ENCODE data around the gene MAPK13. TPM values are rescaled to one million over a fixed set of nuclear protein-coding genes. Genes with fewer than 3 reads are reported as not detected.
"Not testable (repeated sequence)": the region's sequence is repeated elsewhere in the genome, so short reads cannot be mapped to it uniquely, and the experiment has no call there.

Gene MAPK13
- polyA plus RNA-seq = 10 to 100 TPM; 10.6 to 35.1 (median 12.1) TPM

- H3K27ac ChIP-seq (ENCODE audit: low read depth, low read length) = no peak within 1 kb of the TSS
- 2 to 3% (median 3%) methylated on average over 39 to 59 of the region's 59 CpGs for WGBS, 3 donors
Observed at GRCh38 chr6:36129941-36130666, at the start of gene MAPK13. MAPK13 (plus strand) TSS chr6:36130513; CDS start chr6:36130583, 70 bp downstream.

DNA sequence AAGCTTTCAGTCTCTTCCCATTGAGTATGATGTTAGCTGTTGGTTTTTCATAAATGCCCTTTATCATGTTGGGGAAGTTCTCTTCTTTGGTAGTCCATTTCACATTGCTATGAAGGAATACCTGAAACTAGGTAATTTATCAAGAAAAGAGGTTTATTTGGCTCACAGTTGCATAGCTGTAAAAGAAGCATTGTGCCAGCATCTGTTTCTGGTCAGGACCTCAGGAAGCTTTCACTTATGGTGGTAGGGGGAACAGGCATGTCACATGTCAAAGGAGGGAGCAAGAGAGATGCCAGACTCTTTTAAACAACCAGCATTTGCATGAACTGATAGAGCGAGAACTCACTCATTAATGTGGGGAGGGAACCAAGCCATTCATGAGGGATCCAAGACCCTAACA lies 48.0 kb upstream of the MAPK13 start:
- WGBS, 3 donors = 95 to 100% (median 98%) methylated on average over 1 of the region's 1 CpG
- H3K27ac ChIP-seq (ENCODE audit: low read depth, low read length) = no peak overlapping the region

GRCh38 chr6:36083446-36083845 lies 46.9 kb upstream of the MAPK13 start:
- H3K27ac ChIP-seq (ENCODE audit: low read depth, low read length) = no peak overlapping the region
- WGBS, 3 donors = 62 to 91% (median 76%) methylated on average over 2 to 3 of the region's 3 CpGs

- 87 to 92% (median 88%) methylated on average over 5 of the region's 5 CpGs for WGBS, 3 donors
- H3K27ac ChIP-seq (ENCODE audit: low read depth, low read length) = not testable (repeated sequence)
Observed at GRCh38 chr6:36088204-36088603, 42.1 kb upstream of the MAPK13 start.

DNA sequence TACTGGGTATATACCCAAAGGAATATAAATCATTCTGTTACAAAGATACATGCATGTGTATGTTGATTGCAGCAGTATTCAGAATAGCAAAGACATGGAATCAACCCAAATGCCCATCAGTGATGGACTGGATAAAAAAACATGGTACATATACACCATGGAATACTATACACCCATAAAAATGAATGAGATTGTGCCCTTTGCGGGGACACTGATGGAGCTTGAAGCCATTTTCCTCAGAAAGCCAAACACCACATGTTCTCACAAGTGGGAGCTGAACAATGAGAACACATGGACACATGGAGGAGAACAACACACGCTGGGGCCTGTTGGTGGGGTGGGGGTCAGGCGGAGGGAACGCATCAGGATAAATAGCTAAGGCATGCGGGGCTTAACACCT lies 41.3 kb upstream of the MAPK13 start:
- 93 to 97% (median 95%) methylated on average over 5 of the region's 5 CpGs for WGBS, 3 donors
- no peak overlapping the region for H3K27ac ChIP-seq (ENCODE audit: low read depth, low read length)

GRCh38 chr6:36094238-36094637 lies 36.1 kb upstream of the MAPK13 start:
- no peak overlapping the region for H3K27ac ChIP-seq (ENCODE audit: low read depth, low read length)

DNA sequence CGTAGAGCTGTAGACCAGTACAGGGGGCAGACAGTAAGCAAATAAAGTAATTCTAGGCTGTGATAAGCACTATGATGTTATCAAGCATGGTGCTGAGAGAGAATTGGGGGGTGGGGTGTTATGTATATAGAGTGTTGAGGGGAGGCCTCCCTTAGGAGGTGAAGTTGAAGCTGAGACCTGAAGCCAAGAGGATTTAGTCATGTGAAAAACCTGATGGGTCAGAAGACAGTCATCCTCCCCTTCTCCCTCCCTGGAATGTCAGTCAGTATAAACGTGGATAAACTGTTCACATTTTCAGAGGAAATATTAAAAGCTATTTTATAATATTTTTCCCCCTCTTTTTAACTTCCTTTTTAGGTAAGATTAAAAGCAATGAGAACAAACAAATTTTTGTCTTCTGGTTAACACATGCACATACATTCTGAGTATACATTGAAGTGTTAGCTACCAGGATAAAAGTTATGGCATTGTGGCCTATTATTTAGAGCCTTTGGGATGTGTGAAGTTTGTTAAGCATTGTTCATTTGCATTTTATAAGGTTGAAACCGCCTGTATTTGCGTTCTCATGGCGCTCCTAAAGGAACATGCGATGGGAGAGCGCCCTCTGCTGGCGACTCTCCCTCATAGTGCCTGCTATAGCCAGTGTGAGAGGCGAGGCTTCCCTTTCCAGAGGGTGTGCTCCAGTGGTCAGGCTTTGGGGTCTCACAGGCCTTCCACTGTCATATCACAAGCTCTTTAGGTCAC lies 35.4 kb upstream of the MAPK13 start:
- no peak overlapping the region for H3K27ac ChIP-seq (ENCODE audit: low read depth, low read length)
- WGBS, 3 donors = 10 to 11% (median 11%) methylated on average over 9 of the region's 9 CpGs

More at GRCh38 chr6:36094238-36094637, 36.1 kb upstream of the MAPK13 start:
- WGBS, 3 donors = 93 to 96% (median 94%) methylated on average over 2 of the region's 2 CpGs

DNA sequence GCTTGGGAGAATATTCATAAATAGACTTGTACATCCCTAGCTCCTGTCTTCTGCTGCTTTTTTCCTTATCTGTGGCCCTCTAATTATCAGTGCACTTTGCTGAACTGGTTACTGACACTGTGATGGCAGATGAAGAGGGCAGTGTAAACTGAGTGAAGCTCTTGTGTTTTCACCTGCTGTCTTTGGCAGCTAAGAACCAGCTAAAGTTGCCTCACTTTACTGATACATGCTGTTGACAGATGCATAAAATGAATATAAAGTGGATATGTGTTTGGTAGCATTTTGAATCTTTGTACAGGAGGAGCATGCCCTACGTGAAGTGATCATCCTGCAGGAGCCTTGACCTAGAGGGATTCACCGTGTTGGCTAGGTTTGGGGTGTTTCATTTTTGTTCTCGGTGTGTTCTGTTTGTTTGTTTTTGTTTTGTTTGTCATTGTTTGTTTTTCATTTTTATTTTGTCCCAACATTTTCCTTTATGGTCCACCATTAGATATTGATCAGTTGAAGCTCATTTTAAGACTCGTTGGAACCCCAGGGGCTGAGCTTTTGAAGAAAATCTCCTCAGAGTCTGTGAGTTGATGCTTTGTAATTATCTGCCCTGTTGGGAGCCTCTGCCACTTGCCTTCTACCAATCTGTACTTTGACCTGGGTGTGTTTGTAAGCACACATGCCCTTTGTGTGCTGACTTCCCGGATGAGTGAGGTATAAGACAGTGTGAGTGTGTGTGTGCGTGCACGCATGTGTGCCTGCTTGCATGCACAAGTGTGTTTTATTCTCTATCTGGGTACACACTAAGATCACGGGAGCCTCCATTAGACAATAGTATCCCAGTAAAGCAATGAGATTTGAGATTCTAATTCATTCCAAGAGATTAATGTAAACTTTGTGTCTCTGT lies 34.6 kb upstream of the MAPK13 start:
- no peak overlapping the region for H3K27ac ChIP-seq (ENCODE audit: low read depth, low read length)
- WGBS, 3 donors = 56 to 91% (median 85%) methylated on average over 8 of the region's 8 CpGs

GRCh38 chr6:36098253-36098919 lies 31.9 kb upstream of the MAPK13 start:
- no peak overlapping the region for H3K27ac ChIP-seq (ENCODE audit: low read depth, low read length)
- WGBS, 3 donors = 72 to 79% (median 75%) methylated on average over 3 of the region's 3 CpGs

DNA sequence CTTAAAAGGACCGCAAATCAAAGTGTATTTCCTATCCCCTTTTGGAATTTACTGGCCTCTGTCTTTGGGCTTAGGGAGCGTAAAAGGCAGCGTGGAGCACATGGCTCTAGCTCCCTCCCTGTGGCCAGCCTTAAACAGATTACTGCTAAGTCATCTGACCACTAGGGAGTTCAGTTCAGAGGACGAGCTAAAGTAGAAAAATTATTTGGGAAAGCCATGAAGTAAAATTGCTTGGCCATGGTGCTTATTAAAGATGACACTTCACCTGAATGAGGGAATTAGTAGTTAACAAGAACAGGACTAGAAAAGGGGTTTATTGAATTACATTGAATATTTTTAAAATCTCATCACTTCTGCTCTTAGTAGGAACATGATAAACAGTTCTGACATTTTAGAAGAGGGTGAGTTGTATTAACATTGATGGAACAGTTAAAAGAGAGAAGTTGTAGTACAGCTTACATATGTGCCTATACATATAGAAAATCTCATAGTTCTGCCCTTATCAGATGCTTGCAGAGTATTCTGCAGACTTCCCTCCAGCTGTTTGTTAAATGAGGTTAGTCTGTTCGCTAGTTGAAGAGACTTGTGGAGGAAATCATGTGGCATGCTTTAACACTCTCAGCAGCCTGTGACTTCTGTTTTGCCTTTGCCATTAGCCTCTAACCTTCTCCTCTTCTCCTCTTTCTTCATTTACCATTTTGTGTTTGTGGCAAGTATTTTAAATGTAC lies 31.2 kb upstream of the MAPK13 start:
- 49 to 82% (median 57%) methylated on average over 5 of the region's 5 CpGs for WGBS, 3 donors
- no peak overlapping the region for H3K27ac ChIP-seq (ENCODE audit: low read depth, low read length)

DNA sequence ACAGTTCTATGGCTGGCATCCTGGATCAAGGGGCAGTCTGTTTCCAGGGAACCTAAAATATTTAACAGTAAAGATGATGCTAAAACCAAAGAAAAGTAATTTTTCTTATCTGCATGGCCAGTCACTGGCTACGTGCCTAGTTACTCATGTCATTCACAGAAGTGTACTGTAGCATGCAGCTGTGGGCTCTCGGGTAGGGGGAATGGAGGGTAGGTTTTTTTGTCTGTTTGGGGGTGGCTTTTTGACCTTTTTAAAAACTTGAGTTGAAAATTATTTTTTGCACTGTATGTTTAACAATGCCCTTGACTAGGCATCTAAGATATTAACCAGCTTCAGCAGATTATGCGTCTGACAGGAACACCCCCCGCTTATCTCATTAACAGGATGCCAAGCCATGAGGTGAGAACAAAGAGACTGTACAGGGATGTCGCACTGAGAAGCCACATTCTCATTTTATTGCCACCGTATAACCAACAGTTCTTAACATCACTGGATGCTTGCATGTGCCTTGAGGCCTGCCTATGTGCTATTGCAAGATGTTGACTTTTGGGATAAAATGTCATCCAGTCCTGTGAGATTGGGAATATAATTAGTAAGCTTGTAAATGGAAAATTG lies 30.3 kb upstream of the MAPK13 start:
- no peak overlapping the region for H3K27ac ChIP-seq (ENCODE audit: low read depth, low read length)
- WGBS, 3 donors = 38 to 53% (median 53%) methylated on average over 6 of the region's 6 CpGs

DNA sequence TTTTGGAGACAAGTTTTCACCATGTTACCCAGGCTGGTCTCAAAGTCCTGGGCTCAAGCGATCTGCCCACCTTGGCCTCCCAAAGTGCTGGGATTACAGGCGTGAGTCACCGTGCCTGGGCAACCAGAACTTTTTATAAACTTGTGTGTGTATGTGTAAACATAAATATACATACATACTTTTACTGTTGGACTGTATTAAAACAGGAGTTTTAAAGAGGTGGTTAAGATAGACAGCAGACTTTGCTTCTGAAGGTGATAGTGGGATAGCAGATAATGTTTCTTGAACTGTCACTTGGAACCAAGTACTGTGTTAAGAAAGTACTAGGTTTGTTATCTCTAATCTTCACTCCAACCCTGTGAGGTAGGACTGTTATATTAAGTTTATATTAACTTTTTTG lies 28.6 kb upstream of the MAPK13 start:
- WGBS, 3 donors = 96 to 100% (median 97%) methylated on average over 3 of the region's 3 CpGs
- no peak overlapping the region for H3K27ac ChIP-seq (ENCODE audit: low read depth, low read length)

GRCh38 chr6:36102853-36103252 lies 27.5 kb upstream of the MAPK13 start:
- no peak overlapping the region for H3K27ac ChIP-seq (ENCODE audit: low read depth, low read length)
- WGBS, 3 donors = 65 to 76% (median 69%) methylated on average over 4 of the region's 4 CpGs

DNA sequence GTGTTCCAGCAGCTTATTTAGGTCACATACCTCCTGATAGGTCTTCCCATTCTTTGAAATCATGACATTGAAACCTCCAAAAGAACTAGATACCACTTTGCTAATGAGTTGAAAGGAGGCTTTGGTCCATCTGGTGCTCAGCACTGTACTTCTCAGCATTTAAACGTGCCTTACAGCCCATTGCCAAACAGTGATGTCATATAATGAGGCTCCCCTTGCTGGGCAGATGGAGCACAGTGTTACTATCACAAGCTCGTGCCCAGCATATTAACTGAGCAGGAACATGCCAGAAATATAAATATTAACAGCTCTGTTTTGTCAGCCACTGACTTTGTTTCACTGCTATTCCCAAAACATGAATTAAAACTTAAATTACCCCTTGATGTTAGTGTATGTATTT lies 25.5 kb upstream of the MAPK13 start:
- 33 to 53% (median 46%) methylated on average over 2 of the region's 2 CpGs for WGBS, 3 donors
- H3K27ac ChIP-seq (ENCODE audit: low read depth, low read length) = no peak overlapping the region

DNA sequence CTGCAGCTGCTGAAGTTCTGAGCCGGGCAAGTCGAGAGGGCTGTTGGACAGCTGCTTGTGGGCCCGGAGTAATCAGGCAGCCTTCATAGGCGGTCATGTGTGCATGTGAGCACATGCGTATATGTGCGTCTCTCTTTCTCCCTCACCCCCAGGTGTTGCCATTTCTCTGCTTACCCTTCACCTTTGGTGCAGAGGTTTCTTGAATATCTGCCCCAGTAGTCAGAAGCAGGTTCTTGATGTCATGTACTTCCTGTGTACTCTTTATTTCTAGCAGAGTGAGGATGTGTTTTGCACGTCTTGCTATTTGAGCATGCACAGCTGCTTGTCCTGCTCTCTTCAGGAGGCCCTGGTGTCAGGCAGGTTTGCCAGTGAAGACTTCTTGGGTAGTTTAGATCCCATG lies 21.2 kb upstream of the MAPK13 start:
- WGBS, 3 donors = 73 to 86% (median 77%) methylated on average over 7 of the region's 7 CpGs
- no peak overlapping the region for H3K27ac ChIP-seq (ENCODE audit: low read depth, low read length)

DNA sequence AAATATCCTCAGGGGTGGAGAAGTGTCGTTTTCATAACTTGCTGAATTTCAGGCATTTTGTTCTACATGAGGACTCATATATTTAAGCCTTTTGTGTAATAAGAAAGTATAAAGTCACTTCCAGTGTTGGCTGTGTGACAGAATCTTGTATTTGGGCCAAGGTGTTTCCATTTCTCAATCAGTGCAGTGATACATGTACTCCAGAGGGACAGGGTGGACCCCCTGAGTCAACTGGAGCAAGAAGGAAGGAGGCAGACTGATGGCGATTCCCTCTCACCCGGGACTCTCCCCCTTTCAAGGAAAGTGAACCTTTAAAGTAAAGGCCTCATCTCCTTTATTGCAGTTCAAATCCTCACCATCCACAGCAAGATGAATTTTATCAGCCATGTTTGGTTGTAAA lies 20.3 kb upstream of the MAPK13 start:
- no peak overlapping the region for H3K27ac ChIP-seq (ENCODE audit: low read depth, low read length)

DNA sequence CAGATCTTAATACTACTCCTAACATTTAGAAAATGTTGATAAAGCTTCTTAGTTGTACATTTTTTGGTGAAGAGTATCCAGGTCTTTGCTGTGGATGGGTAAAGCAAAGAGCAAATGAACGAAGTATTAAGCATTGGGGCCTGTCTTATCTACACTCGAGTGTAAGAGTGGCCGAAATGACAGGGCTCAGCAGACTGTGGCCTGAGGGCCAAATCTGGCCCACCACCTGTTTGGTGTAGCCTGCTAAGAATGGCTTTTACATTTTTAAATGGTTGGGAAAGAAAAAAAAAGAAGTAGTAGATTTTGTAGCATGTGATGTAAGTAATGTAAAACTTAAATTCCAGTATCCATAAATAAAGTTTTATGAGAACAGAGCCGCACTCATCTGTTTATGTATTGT lies 19.4 kb upstream of the MAPK13 start:
- H3K27ac ChIP-seq (ENCODE audit: low read depth, low read length) = no peak overlapping the region
- 89 to 97% (median 92%) methylated on average over 4 of the region's 4 CpGs for WGBS, 3 donors

More for the DNA sequence above, 20.3 kb upstream of the MAPK13 start:
- 62 to 88% (median 66%) methylated on average over 3 of the region's 3 CpGs for WGBS, 3 donors
